Measurements from ENCODE around the gene PHYKPL.

- TF ChIP-seq CTCF (IDR thresholded peaks at IDR 0.05) (no peak), POLR2A (IDR thresholded peaks at IDR 0.05) (no peak)
Observed at GRCh38 chr5:178177569-178177968, 55.0 kb downstream of the PHYKPL start.
